ENCODE results near the gene C12orf76. TPM values are rescaled to one million over a fixed set of nuclear protein-coding genes. Genes with fewer than 3 reads are reported as not detected.

Gene C12orf76
- total RNA-seq, 1 experiment from 2014 or later: 11.9 TPM

GRCh38 chr12:109999983-110000505 is 48.3 kb downstream of the C12orf76 start:
- ChIA-PET POLR2A (no interaction called here), CTCF (no interaction called here)
- DNase-seq: peak in 1 of 2 experiments; percentile 16
- Mint-ChIP-seq H3K4me1 (ENCODE audit: low read depth, unreplicated experiment) (peaks cover 19% of the 10 kb centered on the region), H3K27ac (ENCODE audit: unreplicated experiment) (peak overlapping the region; percentile 70), H3K27me3 (ENCODE audit: insufficient read depth, unreplicated experiment) (no peaks in the 10 kb centered on the region), H3K9me3 (ENCODE audit: unreplicated experiment) (no peaks in the 10 kb centered on the region), H3K4me3 (ENCODE audit: unreplicated experiment) (peak overlapping the region; percentile 91), H3K36me3 (ENCODE audit: insufficient read depth, unreplicated experiment) (peaks cover 24% of the 10 kb centered on the region)
- Histone ChIP-seq H3K36me3 (ENCODE audit: control insufficient read depth, insufficient read depth, low read length) (no peaks in the 10 kb centered on the region; the same call in 1 of the 2 replicates), H3K4me1 (peaks cover 9% of the 10 kb centered on the region), H3K9me3 (no peaks in the 10 kb centered on the region), H3K27me3 (replicated peaks; ENCODE audit: control insufficient read depth, insufficient read depth, low read length) (no peaks in the 10 kb centered on the region), H3K4me3 (ENCODE audit: low read depth, low read length) (peak overlapping the region; percentile 74)
- TSS peak; percentile 54 for BruUV-seq (replicated peaks)
- no peak for TF ChIP-seq CTCF (IDR thresholded peaks at IDR 0.05; ENCODE audit: insufficient read depth in 1 of 2, low read depth in 1 of 2, low read length in 1 of 2, severe bottlenecking in 1 of 2, unreplicated experiment in 1 of 2)
- intact Hi-C loops (cut with micrococcal nuclease; ENCODE audit: unreplicated experiment): loop anchor here (5.0 kb wide), 1 partner anchor 37 kb away; no protein-coding TSS in a partner anchor

- Mint-ChIP-seq H3K27ac (ENCODE audit: unreplicated experiment) (peak overlapping the region; percentile 70), H3K9me3 (ENCODE audit: unreplicated experiment) (no peaks in the 10 kb centered on the region), H3K27me3 (ENCODE audit: insufficient read depth, unreplicated experiment) (no peaks in the 10 kb centered on the region), H3K36me3 (ENCODE audit: insufficient read depth, unreplicated experiment) (peaks cover 24% of the 10 kb centered on the region), H3K4me1 (ENCODE audit: low read depth, unreplicated experiment) (peaks cover 24% of the 10 kb centered on the region), H3K4me3 (ENCODE audit: unreplicated experiment) (peak overlapping the region; percentile 91)
- TF ChIP-seq CTCF (IDR thresholded peaks at IDR 0.05; ENCODE audit: insufficient read depth in 1 of 2, low read depth in 1 of 2, low read length in 1 of 2, severe bottlenecking in 1 of 2, unreplicated experiment in 1 of 2): no peak
- BruUV-seq (replicated peaks): no TSS peak
- DNase-seq: no peak
- peak overlapping the region; percentile 74 for H3K4me3 ChIP-seq (ENCODE audit: low read depth, low read length)
- H3K9me3 ChIP-seq: no peaks in the 10 kb centered on the region
- ChIA-PET POLR2A (interaction anchor here (0.8 kb wide), 1 partner anchor 595 kb away, joined by 7 read pairs; no protein-coding TSS in a partner anchor), CTCF (interaction anchor here (0.6 kb wide), 1 partner anchor 1268 kb away, joined by 3 read pairs; no protein-coding TSS in a partner anchor)
- H3K4me1 ChIP-seq: peaks cover 14% of the 10 kb centered on the region
- no peaks in the 10 kb centered on the region for H3K27me3 ChIP-seq (replicated peaks; ENCODE audit: control insufficient read depth, insufficient read depth, low read length)
- intact Hi-C loops (cut with micrococcal nuclease; ENCODE audit: unreplicated experiment): loop anchor here (5.0 kb wide), 1 partner anchor 38 kb away; no protein-coding TSS in a partner anchor
- H3K36me3 ChIP-seq (ENCODE audit: control insufficient read depth, insufficient read depth, low read length): no peaks in the 10 kb centered on the region; the same call in 1 of the 2 replicates
Observed at GRCh38 chr12:109999649-109999971, 48.7 kb downstream of the C12orf76 start.

- intact Hi-C loops (cut with micrococcal nuclease; ENCODE audit: unreplicated experiment): loop anchor here (5.0 kb wide), 1 partner anchor 38 kb away; no protein-coding TSS in a partner anchor
- H3K9me3 Mint-ChIP-seq (ENCODE audit: unreplicated experiment): no peaks in the 10 kb centered on the region
- peak; percentile 91 to 92 for DNase-seq
- peaks cover 24% of the 10 kb centered on the region for H3K36me3 Mint-ChIP-seq (ENCODE audit: insufficient read depth, unreplicated experiment)
- Histone ChIP-seq H3K27me3 (replicated peaks; ENCODE audit: control insufficient read depth, insufficient read depth, low read length) (no peaks in the 10 kb centered on the region), H3K4me3 (ENCODE audit: low read depth, low read length) (peak within 1 kb of the TSS; percentile 74), H3K9me3 (no peaks in the 10 kb centered on the region), H3K36me3 (ENCODE audit: control insufficient read depth, insufficient read depth, low read length) (no peaks in the 10 kb centered on the region; the same call in 1 of the 2 replicates), H3K4me1 (peaks cover 19% of the 10 kb centered on the region)
- POLR2A ChIA-PET: interaction anchor here (0.8 kb wide), 1 partner anchor 596 kb away, joined by 7 read pairs; no protein-coding TSS in a partner anchor
- peak within 1 kb of the TSS; percentile 100 for H3K27ac Mint-ChIP-seq (ENCODE audit: unreplicated experiment)
- CTCF ChIA-PET: interaction anchor here (0.6 kb wide), 1 partner anchor 1267 kb away, joined by 3 read pairs; no protein-coding TSS in a partner anchor
- no peaks in the 10 kb centered on the region for H3K27me3 Mint-ChIP-seq (ENCODE audit: insufficient read depth, unreplicated experiment)
- no peak for TF ChIP-seq CTCF (IDR thresholded peaks at IDR 0.05; ENCODE audit: insufficient read depth in 1 of 2, low read depth in 1 of 2, low read length in 1 of 2, severe bottlenecking in 1 of 2, unreplicated experiment in 1 of 2)
- no TSS peak for BruUV-seq (replicated peaks)
- H3K4me3 Mint-ChIP-seq (ENCODE audit: unreplicated experiment): peak within 1 kb of the TSS; percentile 91
- peaks cover 28% of the 10 kb centered on the region for H3K4me1 Mint-ChIP-seq (ENCODE audit: low read depth, unreplicated experiment)
Observed at GRCh38 chr12:109998904-109999648, 49.2 kb downstream of the C12orf76 start, which contains the start of gene ANKRD13A. Gene ANKRD13A (plus strand): TSS chr12:109999430. CDS start chr12:109999689, 259 bp downstream.

Data from Caco-2 (cell line).